ENCODE results near the gene NR2C2.

Gene NR2C2

GRCh38 chr3:15032650-15033049 lies 85.3 kb downstream of the NR2C2 start:
- no peak for DNase-seq

- DNase-seq: no peak
These were observed 85.7 kb downstream of the NR2C2 start for GRCh38 chr3:15033103-15033502.

- DNase-seq: no peak
These were observed 90.9 kb downstream of the NR2C2 start for GRCh38 chr3:15038306-15038705.

DNA sequence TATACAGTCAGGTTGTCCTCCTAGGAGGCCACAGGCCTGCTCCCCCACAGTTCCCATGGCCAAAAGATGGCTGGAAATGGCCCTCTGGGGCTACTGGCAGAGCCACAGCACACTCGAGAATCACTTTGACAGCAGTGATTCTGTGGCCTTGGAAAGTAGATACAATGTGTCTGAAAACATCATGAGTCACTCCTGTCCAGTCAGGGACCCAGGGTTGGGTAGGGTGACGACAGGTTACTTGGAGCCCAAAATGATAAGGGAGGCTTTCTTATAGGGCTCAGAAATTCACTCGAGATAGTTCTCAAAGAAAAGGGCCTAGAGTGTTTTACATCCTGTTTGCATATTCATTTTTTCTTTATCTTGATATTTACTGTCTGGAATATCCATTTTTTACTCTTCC lies 93.5 kb downstream of the NR2C2 start:
- no peak for DNase-seq

GRCh38 chr3:15041950-15042349 lies 94.6 kb downstream of the NR2C2 start:
- DNase-seq: no peak

- no peak for DNase-seq
These were observed 95.6 kb downstream of the NR2C2 start for GRCh38 chr3:15042936-15043335.

DNA sequence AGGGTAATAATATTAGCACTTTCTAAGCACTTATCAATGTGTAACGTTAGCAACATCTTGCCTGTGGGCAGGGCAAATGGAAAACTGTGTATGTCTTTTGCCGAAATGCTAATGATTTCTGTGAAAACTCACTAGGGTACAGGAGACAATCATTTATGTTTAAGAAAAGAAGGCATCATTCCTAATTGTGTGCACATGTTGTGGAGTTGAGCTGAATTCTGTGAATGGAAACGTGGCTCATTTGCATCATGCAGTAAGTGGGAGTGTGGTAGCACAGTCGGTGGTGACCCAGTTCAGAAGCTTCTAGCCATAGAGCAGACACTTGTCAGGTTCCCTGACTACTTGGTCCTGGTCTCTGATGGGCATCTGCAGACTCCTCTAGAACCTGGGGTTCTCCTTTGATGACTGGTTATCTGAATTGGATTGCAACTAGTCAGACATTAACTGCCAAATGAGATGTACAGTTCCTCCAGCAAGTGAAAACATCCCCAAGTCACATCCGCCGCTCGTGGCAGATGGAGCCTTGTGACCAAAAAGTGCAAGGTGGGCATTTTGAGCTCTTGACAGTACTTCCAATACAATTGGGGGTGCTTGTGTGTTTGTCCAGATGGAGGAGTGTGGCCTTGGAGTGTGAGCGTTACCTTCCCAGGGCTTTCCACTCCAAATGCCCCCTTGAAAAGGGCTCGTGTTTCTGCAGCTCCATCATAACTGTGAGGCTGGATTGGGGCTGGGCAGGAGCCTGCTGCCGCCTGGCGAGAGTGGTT lies 96.2 kb downstream of the NR2C2 start:
- no peak for DNase-seq

GRCh38 chr3:15044326-15044725 lies 96.9 kb downstream of the NR2C2 start:
- DNase-seq: no peak

DNA sequence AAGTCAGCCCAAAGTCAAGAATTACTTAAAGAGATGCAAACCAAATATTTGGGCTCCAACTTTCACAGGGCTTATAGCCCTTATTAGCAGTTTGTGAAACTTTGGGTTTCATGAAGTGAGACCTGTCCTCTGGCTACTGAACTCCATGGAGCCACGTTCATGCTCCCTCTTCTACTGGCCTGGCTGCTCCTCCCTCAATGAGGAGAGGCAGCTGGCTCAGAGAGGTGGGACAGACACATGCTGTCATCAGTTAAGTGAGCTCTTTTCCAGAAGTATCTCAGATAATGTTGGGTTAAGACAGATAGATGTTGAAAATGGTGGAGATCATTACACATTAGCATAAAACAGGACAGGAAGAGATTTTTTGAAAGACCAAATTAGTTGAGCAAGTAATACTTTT lies 98.3 kb downstream of the NR2C2 start:
- no peak for DNase-seq

GRCh38 chr3:15049584-15049983 lies 102.2 kb downstream of the NR2C2 start:
- DNase-seq: no peak

DNA sequence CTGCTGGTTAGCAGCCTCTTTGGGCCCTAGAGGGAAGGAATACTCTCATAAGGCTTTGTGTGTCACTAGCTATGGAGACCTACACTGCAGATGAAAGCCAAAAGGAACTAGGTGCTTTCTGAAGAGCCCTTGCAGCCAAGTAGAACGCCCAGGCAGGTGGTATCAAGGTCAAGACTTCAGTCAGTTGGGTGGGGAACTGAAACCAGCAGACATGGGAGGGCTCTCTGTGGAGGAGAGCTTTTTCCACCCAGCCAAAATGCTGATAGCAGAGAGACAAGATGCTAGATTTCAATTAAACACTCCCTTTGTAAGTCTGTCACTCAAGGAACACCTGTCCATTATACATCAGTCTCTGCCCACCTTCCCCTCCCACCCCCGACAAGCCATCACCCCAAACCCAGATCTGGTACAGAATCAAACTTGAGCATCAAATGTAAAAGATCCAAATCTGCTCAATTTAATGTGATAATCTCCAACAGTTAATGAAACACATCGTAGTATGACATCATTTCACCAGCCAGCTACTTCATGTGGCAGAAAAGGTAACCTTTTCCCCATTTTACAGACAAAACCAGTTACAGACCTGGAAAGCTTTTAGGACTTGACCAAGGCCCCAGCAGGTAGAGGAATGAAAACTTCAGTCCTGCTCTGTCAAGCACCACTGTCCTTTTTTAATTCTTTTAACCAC lies 103.2 kb downstream of the NR2C2 start:
- DNase-seq: no peak

- DNase-seq: no peak
These were observed 104.1 kb downstream of the NR2C2 start for GRCh38 chr3:15051531-15051930.

- DNase-seq: no peak
These were observed 105.2 kb downstream of the NR2C2 start for GRCh38 chr3:15052335-15053242.

GRCh38 chr3:15053541-15053940 lies 106.2 kb downstream of the NR2C2 start:
- DNase-seq: no peak

DNA sequence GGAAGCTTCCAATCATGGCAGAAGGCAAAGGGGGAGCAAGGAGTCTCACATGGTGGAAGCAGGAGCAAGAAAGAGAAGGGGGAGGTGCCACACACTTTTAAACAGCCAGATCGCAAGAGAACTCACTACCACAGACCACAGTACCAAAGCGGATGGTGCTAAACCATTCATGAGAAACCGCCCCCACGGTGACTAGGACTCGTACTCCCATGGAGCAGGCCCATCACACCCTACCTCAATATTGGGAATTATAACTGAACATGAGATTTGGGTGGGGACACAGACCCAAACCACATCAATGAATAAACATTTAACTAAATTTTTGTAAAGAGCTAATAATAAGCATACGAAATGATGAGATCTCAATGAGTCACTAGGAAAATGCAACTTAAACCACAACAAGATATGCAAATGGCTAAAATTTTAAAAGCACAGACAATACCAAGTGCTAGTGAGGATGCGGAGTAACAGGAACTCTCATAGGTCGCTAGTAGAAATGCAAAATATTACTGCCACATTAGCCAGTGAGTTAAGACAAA lies 107.7 kb downstream of the NR2C2 start:
- DNase-seq: no peak

- no peak for DNase-seq
These were observed 109.5 kb downstream of the NR2C2 start for GRCh38 chr3:15056676-15057404.

GRCh38 chr3:15060029-15060428 lies 112.6 kb downstream of the NR2C2 start:
- no peak for DNase-seq

- DNase-seq: no peak
These were observed 115.9 kb downstream of the NR2C2 start for GRCh38 chr3:15063238-15063637.

GRCh38 chr3:15063656-15064286 lies 116.4 kb downstream of the NR2C2 start:
- DNase-seq: no peak

DNA sequence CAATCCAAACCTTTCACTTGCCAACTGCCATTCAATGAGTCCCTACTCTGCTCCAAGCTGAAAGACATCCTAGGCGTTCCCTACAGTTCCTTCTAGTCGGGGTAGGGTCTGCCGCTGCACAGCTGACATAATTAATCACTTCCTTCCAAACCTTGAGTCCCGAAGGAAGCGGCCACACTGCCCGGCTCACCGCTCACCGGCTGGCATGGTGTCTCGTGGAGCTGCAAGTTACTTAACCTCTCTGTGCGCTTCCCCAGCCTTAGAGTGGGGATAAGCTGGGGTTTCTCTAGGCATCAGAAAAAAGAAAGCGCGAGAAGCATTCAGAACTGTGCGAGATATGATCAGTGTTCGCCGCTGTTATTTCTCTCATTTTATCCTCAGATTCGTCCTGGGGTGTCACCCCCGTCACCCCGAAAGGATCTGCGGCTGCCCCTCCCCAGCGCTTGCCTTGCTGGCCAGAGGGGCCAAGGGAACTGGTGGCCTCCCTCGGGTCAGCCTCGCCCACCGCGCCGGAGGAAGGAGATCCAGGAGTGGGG lies 117.0 kb downstream of the NR2C2 start:
- DNase-seq: no peak

- peak in 1 of 2 experiments; percentile 55 for DNase-seq
These were observed 117.6 kb downstream of the NR2C2 start, which contains the start of gene MRPS25 for GRCh38 chr3:15064835-15065549. Gene MRPS25 (minus strand): TSS chr3:15065315. CDS start chr3:15065194, 121 bp downstream.
